Endothelial cell of hepatic sinusoid (primary cell): ENCODE measurements around the gene C18orf63.

Experiments
- in situ Hi-C: cut with HindIII; loops from 2 replicates; pipeline ENCODE4 v1.10.0; 2017; ENCODE audit warnings: low sequenced_read_pairs

The C18orf63 gene

GRCh38 chr18:74373428-74373827 is 57.8 kb downstream of the C18orf63 start:
- in situ Hi-C loops = no loop called here

GRCh38 chr18:74375999-74376398 is 60.4 kb downstream of the C18orf63 start:
- in situ Hi-C loops = loop anchor here (5.0 kb wide), 1 partner anchor 76 kb away; no protein-coding TSS in a partner anchor

- in situ Hi-C loops = loop anchor here (5.0 kb wide), 1 partner anchor 76 kb away; no protein-coding TSS in a partner anchor
Observed at GRCh38 chr18:74376523-74376922, 60.9 kb downstream of the C18orf63 start.

- in situ Hi-C loops = loop anchor here (5.0 kb wide), 1 partner anchor 75 kb away; no protein-coding TSS in a partner anchor
Observed at GRCh38 chr18:74377776-74378175, 62.1 kb downstream of the C18orf63 start.

- in situ Hi-C loops = loop anchor here (5.0 kb wide), 1 partner anchor 74 kb away; no protein-coding TSS in a partner anchor
Observed at GRCh38 chr18:74378179-74378682, 62.6 kb downstream of the C18orf63 start.

GRCh38 chr18:74380916-74381315 is 65.3 kb downstream of the C18orf63 start:
- in situ Hi-C loops = no loop called here

- in situ Hi-C loops = no loop called here
Observed at GRCh38 chr18:74381621-74382295, 66.1 kb downstream of the C18orf63 start.

GRCh38 chr18:74382481-74383017 is 66.9 kb downstream of the C18orf63 start:
- in situ Hi-C loops = no loop called here

- in situ Hi-C loops = no loop called here
Observed at GRCh38 chr18:74387383-74387782, 71.7 kb downstream of the C18orf63 start.

- in situ Hi-C loops = no loop called here
Observed at GRCh38 chr18:74388227-74388626, 72.6 kb downstream of the C18orf63 start.

- in situ Hi-C loops = no loop called here
Observed at GRCh38 chr18:74389171-74389927, 73.7 kb downstream of the C18orf63 start.

GRCh38 chr18:74389991-74390390 is 74.4 kb downstream of the C18orf63 start:
- in situ Hi-C loops = no loop called here

GRCh38 chr18:74390900-74391299 is 75.3 kb downstream of the C18orf63 start:
- in situ Hi-C loops = no loop called here

- in situ Hi-C loops = no loop called here
Observed at GRCh38 chr18:74392323-74392722, 76.7 kb downstream of the C18orf63 start.

- in situ Hi-C loops = no loop called here
Observed at GRCh38 chr18:74395006-74395405, 79.4 kb downstream of the C18orf63 start.

GRCh38 chr18:74395648-74396154 is 80.1 kb downstream of the C18orf63 start:
- in situ Hi-C loops = no loop called here

GRCh38 chr18:74396171-74397169 is 80.8 kb downstream of the C18orf63 start:
- in situ Hi-C loops = no loop called here

GRCh38 chr18:74397572-74397971 is 81.9 kb downstream of the C18orf63 start:
- in situ Hi-C loops = no loop called here

- in situ Hi-C loops = no loop called here
Observed at GRCh38 chr18:74399091-74399887, 83.7 kb downstream of the C18orf63 start.
